HG03135 (cell line): ENCODE measurements around the gene DNAJC16.
A peak's percentile ranks its signal among the peaks of the same experiment; 100 is the strongest.
"Not testable (repeated sequence)": the region's sequence is repeated elsewhere in the genome, so short reads cannot be mapped to it uniquely, and the experiment has no call there.

Experiments
- ATAC-seq: cut with Tn5 transposase; IDR thresholded peaks from one replicate; pipeline ENCODE4 v1.9.1; 2021; ENCODE audit warnings: mild to moderate bottlenecking, moderate library complexity; ENCODE audit not compliant: unreplicated experiment

DNAJC16 gene

DNA sequence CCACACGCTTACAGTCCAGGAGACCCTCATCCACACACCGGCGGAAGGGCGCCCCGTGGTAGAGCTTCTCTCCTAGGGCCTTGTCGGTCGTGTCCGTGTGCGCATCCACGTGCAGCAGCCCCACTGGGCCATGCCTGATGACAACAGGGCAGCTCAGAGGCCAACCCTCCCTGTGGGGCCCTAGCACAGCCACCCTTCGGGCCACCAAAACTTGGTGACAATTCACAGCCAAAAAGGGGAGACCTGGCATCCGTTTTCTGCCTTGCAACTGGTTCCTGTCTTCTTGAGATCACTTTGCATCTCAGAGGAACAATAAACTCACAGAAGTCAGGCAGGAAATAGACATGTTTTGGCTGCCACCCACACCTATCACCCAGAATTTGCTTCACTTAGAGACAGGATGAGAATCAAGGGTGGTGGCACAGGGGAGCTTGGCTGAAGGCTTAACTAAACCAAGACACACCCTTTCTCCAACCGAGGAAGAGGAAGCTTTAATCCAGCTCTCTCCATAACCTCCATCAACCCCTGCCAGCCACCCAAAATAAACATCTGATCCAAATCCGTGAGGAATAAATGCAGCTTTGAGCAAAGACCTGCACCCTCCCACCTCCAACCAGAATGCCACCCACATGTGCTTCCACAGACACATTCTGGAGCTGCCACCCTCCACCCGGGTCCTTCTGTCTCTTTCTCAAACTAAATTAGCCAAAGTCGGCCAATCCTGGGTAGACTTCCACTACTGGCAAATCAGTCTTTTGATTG lies 52.5 kb downstream of the DNAJC16 start:
- ATAC-seq = no peak

GRCh38 chr1:15579683-15580047 lies 53.0 kb downstream of the DNAJC16 start:
- no peak for ATAC-seq

- no peak for ATAC-seq
These were observed 56.5 kb downstream of the DNAJC16 start for GRCh38 chr1:15583016-15583706.

GRCh38 chr1:15584489-15585363 lies 58.1 kb downstream of the DNAJC16 start, which contains the start of gene AGMAT:
TSS of gene AGMAT (minus strand) at chr1:15585051. CDS start at chr1:15584967, 84 bp downstream.
- ATAC-seq = peak; percentile 59

DNA sequence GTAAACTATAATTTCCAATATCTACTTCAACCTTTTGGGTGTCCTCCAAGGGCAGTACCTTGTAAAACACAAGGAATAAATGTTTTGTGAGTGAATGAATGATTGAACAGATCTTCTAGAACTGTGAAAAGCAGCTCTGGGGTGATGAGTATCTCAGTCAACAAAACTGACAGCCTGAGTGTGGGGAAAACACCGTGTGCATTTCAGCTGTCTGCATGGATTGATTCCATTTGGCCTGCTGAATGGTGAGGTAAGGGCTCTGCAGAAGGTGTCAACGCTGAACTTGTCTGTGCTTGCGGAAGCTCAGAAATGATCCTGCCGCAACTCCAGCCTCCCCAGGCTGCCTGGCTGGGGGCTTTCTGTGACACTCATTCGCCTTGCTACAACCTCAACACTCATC lies 65.6 kb downstream of the DNAJC16 start:
- ATAC-seq = no peak

DNA sequence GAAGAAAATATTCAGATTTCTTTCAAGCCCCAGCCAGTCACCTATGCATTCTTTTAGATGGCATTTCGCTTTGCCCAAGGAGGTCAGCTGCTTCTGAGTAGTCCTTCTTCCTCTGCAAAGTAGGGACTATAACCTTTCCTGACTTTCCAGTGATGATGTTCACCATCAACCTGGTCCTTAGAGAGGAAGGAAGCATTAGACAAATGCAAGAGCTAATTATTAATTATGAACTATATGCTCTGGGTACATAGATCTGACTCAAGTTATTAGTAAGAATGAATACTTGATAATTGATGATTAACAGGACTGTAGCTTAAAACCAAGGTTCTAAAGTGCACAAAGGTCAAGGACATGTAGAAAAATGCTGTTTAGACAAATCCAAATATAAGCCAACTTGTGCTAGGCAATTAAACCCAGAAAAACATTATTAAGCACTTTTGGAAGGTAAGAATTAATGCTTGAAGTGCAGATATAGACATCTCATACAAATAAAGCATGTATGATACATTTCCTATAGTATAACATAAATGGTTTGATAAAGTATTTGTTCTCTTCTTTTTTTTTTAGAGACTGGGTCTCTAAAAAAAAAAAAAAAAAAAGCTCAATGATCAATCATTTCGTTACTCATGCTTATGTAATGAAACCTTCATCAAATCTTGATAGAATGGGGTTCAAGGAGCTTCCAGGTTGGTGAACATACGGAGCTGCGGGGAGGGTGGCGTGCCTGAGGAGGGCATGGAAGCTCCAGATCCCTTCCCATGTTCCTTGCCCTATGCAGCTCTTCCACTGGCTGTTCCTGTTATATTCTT lies 69.4 kb downstream of the DNAJC16 start:
- no peak for ATAC-seq

GRCh38 chr1:15598436-15598835 lies 71.8 kb downstream of the DNAJC16 start:
- ATAC-seq = no peak

- ATAC-seq = peak; percentile 92
These were observed 76.7 kb downstream of the DNAJC16 start for GRCh38 chr1:15603050-15603965.

- ATAC-seq = not testable (repeated sequence)
These were observed 77.3 kb downstream of the DNAJC16 start for GRCh38 chr1:15603966-15604282.

GRCh38 chr1:15604400-15604799 lies 77.8 kb downstream of the DNAJC16 start:
- ATAC-seq = not testable (repeated sequence)

- no peak for ATAC-seq
These were observed 79.0 kb downstream of the DNAJC16 start for GRCh38 chr1:15605398-15606383.

GRCh38 chr1:15609631-15610030 lies 83.0 kb downstream of the DNAJC16 start:
- ATAC-seq = no peak

- ATAC-seq = no peak
These were observed 83.5 kb downstream of the DNAJC16 start for GRCh38 chr1:15610167-15610566.

- peak; percentile 23 for ATAC-seq
These were observed 89.9 kb downstream of the DNAJC16 start for GRCh38 chr1:15616373-15617172.

DNA sequence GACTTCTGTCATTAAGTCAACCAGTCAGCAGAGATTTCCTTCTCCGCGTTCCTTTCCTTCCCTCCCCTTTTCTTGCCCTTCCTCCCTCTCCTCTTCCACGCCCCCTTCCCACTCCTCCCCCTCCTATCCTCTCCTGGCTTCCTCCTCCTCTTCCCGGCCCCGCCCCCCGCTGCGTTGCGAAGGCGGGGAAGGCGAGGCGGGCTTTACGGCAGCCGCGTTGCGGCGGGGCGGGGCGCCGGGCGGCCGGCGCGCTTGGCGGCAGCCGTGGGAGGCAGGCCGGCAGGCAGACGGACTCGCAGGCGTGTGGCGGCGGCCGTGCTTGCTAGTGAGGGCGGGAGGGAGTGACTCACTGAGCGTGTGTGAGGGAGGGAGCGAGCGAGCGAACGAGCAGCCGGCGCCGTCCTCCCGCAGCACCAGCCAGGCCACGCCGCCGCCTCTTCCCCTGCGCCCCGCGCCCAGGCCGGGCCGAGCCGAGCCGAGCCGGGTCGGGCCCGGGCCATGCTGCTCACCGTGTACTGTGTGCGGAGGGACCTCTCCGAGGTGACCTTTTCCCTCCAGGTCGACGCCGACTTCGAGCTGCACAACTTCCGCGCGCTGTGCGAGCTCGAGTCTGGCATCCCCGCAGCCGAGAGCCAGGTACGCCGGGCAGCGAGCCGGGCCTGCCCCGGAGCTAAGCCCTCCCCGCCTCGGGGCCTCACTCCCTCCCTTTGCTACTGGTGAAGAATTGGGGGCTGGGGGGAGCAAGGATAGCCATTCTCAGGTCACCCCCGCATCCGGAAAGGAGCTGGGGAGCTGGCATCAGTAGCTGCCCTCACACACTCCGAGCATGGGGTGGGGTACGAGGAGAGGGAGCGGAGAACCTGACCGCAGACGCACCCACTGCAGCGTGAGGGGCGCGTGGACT lies 90.8 kb downstream of the DNAJC16 start, which contains the start of gene DDI2:
DDI2 (plus strand) TSS at position 286 of the 904 bp plus-strand sequence; CDS start at position 499, 213 bp downstream.
- ATAC-seq = peak; percentile 63

DNA sequence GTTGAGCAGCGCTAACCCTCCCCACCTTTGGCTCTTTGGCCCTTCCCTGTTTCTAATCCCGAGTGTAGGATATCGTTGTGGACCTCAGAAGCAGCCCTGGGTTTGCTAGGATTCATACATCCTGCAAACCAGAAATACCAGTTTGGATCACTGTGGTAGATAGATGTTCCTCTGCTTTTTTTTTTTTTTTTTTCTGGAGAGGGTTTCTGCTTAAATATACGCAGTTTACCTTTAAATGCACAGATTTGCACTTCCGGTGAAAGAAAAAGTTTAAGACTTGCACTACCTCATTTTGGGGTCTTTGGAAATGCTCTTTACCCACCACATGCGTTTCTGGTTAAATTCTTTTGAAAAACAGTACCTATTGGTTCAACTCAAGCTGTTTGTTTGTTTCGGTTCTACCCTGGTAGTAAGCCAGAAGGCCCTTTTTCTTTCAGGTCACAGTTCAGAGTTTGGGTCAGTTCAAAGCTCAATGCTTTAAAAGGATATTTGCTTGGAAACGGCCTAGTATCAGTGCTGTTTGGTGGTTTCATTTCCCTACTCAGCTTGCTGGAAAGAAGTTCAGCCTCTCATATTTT lies 91.5 kb downstream of the DNAJC16 start:
- ATAC-seq = peak; percentile 42
